NAMALWA (cell line): ENCODE results near the gene RNF182.
"Not testable (repeated sequence)": the region's sequence is repeated elsewhere in the genome, so short reads cannot be mapped to it uniquely, and the experiment has no call there.

Source experiments
- DNase-seq: peaks from one replicate; pipeline ENCODE4 v3.0.0-alpha.2; 2015; ENCODE audit warnings: low spot score

RNF182 gene

DNA sequence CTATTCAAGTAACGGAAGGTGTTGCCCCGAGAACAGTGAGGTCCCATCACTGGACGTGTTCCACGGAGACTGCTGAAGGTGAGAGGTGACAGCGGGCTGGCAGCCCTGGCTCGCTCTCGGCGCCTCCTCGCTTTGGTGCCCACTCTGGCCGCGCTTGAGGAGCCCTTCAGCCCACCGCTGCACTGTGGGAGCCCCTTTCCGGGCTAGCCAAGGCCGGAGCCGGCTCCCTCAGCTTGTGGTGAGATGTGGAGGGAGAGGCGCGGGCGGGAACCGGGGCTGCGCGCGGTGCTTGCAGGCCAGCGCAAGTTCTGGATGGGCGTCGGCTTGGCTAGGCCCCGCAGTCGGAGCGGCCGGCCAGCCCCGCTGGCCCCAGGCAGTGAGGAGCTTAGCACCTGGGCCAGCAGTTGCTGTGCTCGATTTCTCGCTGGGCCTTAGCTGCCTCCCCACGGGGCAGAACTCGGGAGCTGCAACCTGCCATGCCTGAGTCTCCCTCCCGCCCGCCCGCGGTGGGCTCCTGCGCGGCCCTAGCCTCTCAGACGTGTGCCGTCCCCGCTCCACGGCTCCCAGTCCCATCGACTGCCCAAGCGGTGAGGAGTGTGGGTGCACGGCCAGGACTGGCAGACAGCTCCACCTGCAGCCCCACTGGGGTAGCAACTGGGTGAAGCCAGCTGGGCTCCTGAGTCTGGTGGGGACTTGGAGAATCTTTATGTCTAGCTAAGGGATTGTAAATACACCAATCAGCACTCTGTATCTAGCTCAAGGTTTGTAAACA lies 77.6 kb downstream of the RNF182 start:
- DNase-seq: no peak

GRCh38 chr6:14004258-14004657 lies 79.5 kb downstream of the RNF182 start:
- no peak for DNase-seq

DNA sequence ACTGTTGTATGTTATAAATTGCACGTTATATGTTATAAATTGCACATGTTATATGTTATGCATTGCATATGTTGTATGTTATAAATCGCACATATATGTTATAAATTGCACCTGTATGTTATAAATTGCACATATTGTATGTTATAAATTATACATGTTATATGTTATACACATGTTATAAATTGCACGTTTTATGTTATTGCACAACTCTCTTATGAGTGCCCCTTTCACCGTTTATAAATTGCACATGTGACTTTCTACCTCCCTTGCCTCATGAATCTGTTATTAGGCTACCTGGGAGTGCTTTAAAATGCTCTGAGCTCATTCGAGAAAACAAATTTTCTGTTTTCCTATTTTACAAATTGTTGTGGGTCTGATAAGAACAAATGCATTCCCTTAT lies 84.1 kb downstream of the RNF182 start:
- no peak for DNase-seq

- no peak for DNase-seq
These were observed 84.7 kb downstream of the RNF182 start for GRCh38 chr6:14009431-14009830.

- DNase-seq: no peak
These were observed 85.5 kb downstream of the RNF182 start for GRCh38 chr6:14010275-14010674.

DNA sequence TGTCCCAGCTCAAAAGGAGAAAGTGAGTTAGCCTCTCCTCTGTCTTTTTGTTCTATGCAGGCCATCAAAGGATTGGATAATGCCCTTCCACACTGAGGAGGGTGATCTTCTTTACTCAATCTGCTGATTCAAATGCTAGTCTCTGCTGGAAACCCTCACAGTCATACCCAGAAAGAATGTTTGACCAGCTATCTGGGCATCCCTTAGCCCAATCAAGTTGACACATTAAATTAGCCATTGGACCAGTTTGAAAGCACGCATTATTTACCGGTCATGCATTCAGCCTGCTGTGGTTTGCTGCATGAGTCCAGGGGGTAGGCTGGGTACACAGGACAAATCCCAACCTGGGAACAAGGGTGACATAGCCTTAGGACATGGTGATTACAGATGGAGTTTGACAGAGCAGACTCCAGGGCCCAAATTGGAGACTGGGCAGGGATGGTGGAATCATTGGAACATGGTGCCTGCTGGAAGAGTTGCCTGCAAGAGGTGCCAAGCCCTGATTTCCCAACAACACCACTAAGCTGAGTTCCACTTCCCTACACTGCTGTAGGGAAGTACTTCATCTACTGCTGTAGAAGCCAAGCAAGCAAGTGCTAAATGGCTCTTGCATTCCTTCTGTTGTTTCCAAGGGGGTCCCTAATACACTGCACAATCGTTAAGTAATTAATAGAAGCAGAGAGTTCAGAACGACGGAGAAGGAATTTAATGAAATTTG lies 87.7 kb downstream of the RNF182 start:
- DNase-seq: no peak

DNA sequence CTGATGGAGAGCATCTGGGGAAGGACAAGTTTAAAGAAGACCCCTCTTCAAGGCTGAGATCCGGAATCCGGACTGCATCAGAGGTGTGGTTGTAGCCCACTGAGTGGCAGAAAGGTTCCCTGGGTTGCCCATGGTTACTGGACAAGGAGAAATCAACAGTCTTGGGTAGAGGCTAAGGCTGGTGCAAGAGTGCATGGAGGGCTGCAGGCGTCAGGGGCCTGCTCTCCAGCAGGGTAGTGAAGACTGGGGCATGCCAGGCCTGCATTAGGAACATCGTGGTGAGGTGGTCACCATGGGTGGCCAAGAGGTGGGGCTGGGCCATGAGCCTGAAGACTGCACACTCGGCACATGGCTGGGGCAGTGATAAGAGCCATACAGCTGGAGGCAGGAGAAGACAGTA lies 91.2 kb downstream of the RNF182 start:
- DNase-seq: no peak

- no peak for DNase-seq
These were observed 91.7 kb downstream of the RNF182 start for GRCh38 chr6:14016432-14016831.

GRCh38 chr6:14016935-14017625 lies 92.3 kb downstream of the RNF182 start:
- no peak for DNase-seq

- DNase-seq: no peak
These were observed 93.1 kb downstream of the RNF182 start for GRCh38 chr6:14017626-14018475.

DNA sequence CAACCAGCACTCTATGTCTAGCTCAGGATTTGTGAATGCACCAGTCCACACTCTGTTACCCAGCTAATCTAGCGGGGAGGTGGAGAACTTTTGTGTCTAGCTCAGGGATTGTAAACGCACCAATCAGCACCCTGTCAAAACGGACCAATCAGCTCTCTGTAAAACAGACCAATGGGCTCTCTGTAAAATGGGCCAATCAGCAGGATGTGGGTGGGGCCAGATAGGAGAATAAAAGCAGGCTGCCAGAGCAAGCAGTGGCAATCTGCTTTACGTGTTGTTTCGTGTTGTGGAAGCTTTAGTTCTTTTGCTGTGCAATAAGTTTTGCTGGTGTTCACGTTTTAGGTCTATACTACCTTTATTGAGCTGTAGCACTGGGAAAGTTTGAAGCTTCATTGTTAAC lies 93.8 kb downstream of the RNF182 start:
- not testable (repeated sequence) for DNase-seq

- no peak for DNase-seq
These were observed 95.8 kb downstream of the RNF182 start for GRCh38 chr6:14020551-14020950.

DNA sequence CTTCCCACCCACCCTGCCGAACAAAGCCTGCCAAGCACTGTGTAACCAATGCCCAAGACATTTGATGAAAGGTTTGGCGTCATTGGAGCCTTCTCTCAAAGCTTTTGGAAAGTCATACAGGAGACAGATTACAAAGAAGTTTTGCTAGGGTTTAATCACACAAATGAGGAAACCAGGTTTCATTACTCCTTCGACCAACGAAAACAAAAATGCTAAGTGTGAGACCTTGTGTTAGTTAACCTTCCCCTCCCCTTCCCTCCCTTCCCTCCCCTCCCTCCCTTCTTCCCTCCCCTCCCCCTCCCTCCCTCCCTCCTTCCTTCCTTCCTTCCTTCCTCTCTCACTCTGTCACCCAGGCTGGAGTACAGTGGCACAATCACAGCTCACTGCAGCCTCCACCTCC lies 96.7 kb downstream of the RNF182 start:
- DNase-seq: no peak

GRCh38 chr6:14022673-14023072 lies 97.9 kb downstream of the RNF182 start:
- DNase-seq: no peak

GRCh38 chr6:14023855-14024254 lies 99.1 kb downstream of the RNF182 start:
- DNase-seq: no peak

GRCh38 chr6:14025160-14025559 lies 100.4 kb downstream of the RNF182 start:
- DNase-seq: no peak

DNA sequence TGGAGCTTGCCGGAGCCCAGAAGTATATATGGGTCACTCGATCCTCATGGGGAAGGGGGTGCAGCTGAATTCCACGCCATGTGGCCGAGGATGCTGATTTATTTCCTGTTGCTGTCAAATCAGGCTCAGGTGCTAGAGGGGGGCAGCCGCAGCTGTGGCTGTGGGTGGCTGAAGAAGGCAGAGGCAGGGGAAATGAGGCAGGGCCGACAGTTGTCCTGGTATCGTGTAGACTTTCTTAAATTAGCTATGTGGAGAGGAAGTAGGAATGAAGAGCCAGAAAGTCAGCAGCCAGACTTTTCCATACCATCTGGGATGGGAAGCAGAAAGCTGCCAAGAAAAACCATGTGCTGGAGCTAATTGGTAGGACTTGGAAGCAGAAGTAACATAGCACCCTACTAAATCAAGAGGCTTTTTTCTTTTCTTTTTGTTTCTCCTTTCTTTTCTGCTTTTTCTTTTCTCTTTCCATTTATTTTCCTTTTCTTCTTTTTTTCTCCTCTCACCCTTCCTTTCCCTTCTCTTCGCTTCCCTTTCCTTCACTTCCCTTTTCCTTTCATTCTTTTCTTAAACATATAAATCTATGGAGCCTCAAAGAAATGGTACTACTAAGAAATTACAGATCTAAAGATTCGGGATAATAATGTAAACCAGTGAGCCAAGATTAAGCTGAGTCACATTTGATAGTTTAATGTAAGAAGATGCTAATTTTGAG lies 102.2 kb downstream of the RNF182 start:
- peak; percentile 37 for DNase-seq

- no peak for DNase-seq
These were observed 103.9 kb downstream of the RNF182 start for GRCh38 chr6:14028631-14029030.

DNA sequence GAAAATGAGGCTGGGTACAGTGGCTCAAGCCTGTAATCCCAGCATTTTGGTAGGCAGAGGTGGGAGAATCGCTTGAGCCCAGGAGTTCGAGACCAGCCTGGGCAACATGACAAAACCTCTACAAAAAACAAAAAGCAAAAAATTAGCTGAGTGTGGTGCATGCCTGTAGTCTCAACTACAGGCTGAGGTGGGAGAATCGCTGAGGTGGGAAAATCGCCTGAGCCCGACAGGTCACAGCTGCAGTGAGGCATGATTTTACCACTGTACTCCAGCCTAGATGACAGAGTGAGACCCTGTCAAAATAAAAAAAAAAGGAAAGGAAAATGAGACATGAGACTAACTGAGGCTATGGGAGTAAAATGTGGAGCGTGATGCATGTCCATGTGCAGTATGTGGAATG lies 104.9 kb downstream of the RNF182 start:
- no peak for DNase-seq
